GM23338 (cell line): ENCODE measurements around the gene ZNF609. TPM values are rescaled to one million over a fixed set of nuclear protein-coding genes. Genes with fewer than 3 reads are reported as not detected.

ENCODE experiments used
- ATAC-seq: fragments of 200-7000 bp; cut with Tn5 transposase; 3 replicates; pipeline ENCODE4 v1.9.1; 2020
- DNase-seq: peaks from one replicate; pipeline ENCODE4 v3.0.0-alpha.2; 2015; ENCODE audit warnings: low spot score
- H2AFZ ChIP-seq: fragments of 200-600 bp; sonication (generic); 2 replicates; pipeline ENCODE4 v1.8.0; 2016; ENCODE audit warnings: antibody characterized with exemption, mild to moderate bottlenecking, moderate library complexity
- H3F3A ChIP-seq: fragments of 200-600 bp; sonication (generic); replicated peaks from 2 replicates; pipeline ENCODE4 v1.8.0; 2017; ENCODE audit warnings: antibody characterized with exemption, mixed run types, low read depth
- H3K27ac ChIP-seq: fragments of 200-600 bp; sonication (generic); 2 replicates; pipeline ENCODE4 v1.6.1; 2016; ENCODE audit warnings: low read depth
- H3K27me3 ChIP-seq: fragments of 200-600 bp; sonication (generic); 2 replicates; pipeline ENCODE4 v1.8.0; 2016; ENCODE audit warnings: mild to moderate bottlenecking, mixed run types, moderate library complexity; ENCODE audit not compliant: insufficient read depth
- H3K36me3 ChIP-seq: fragments of 200-600 bp; sonication (generic); 2 replicates; pipeline ENCODE4 v1.8.0; 2016; ENCODE audit warnings: mild to moderate bottlenecking; ENCODE audit not compliant: insufficient read depth
- H3K4me1 ChIP-seq: fragments of 200-600 bp; sonication (generic); 2 replicates; pipeline ENCODE4 v1.8.0; 2016; ENCODE audit warnings: mild to moderate bottlenecking, moderate library complexity; ENCODE audit not compliant: insufficient read depth
- H3K4me2 ChIP-seq: fragments of 200-600 bp; sonication (generic); 2 replicates; pipeline ENCODE4 v1.7.1; 2017; ENCODE audit warnings: mixed run types
- H3K4me3 ChIP-seq: fragments of 200-600 bp; sonication (generic); 2 replicates; pipeline ENCODE4 v1.6.1; 2016; ENCODE audit warnings: mixed run types
- H3K79me2 ChIP-seq: fragments of 200-600 bp; sonication (generic); replicated peaks from 2 replicates; pipeline ENCODE4 v1.8.0; 2017; ENCODE audit warnings: mild to moderate bottlenecking; ENCODE audit not compliant: insufficient read depth
- H3K9me2 ChIP-seq: fragments of 200-600 bp; sonication (generic); 2 replicates; pipeline ENCODE4 v1.8.0; 2017; ENCODE audit not compliant: insufficient read depth
- H4K20me1 ChIP-seq: fragments of 200-600 bp; sonication (generic); replicated peaks from 2 replicates; pipeline ENCODE4 v1.8.0; 2017; ENCODE audit warnings: mild to moderate bottlenecking; ENCODE audit not compliant: insufficient read depth
- H3K27ac Mint-ChIP-seq: 2 replicates; pipeline ENCODE4 v1.8.0; 2020; ENCODE audit warnings: inconsistent platforms, mild to moderate bottlenecking, moderate library complexity, mixed read lengths
- H3K27me3 Mint-ChIP-seq: 3 replicates; pipeline ENCODE4 v1.8.0; 2022; ENCODE audit warnings: low read depth, mild to moderate bottlenecking, moderate library complexity, mixed read lengths, inconsistent platforms; ENCODE audit not compliant: insufficient read depth, poor library complexity
- H3K36me3 Mint-ChIP-seq: 3 replicates; pipeline ENCODE4 v1.8.0; 2021; ENCODE audit warnings: low read depth, mild to moderate bottlenecking, inconsistent platforms, moderate library complexity, mixed read lengths
- H3K4me1 Mint-ChIP-seq: 3 replicates; pipeline ENCODE4 v1.8.0; 2020; ENCODE audit warnings: mild to moderate bottlenecking, inconsistent platforms, mixed read lengths
- H3K4me3 Mint-ChIP-seq: 3 replicates; pipeline ENCODE4 v1.8.0; 2021; ENCODE audit warnings: moderate library complexity, mild to moderate bottlenecking, inconsistent platforms, mixed read lengths
- H3K9me3 Mint-ChIP-seq: 3 replicates; pipeline ENCODE4 v1.8.0; 2020; ENCODE audit warnings: moderate library complexity, mild to moderate bottlenecking, inconsistent platforms, mixed read lengths
- CREB1 ChIP-seq: fragments of 250-450 bp; sonication (Bioruptor Pico); IDR thresholded peaks from 2 replicates; pipeline ENCODE4 v1.5.0; 2020; ENCODE audit warnings: low read depth, mild to moderate bottlenecking, moderate library complexity
- EZH2 ChIP-seq: fragments of 200-600 bp; sonication (generic); IDR thresholded peaks from one replicate; pipeline ENCODE4 v1.8.0; 2017; ENCODE audit warnings: antibody characterized with exemption, mild to moderate bottlenecking, low read depth; ENCODE audit not compliant: unreplicated experiment
- JUNB ChIP-seq: IDR thresholded peaks from one replicate; pipeline ENCODE4 v1.6.1; 2016; ENCODE audit warnings: antibody characterized with exemption; ENCODE audit not compliant: unreplicated experiment
- ZNF114 ChIP-seq: fragments of 250-450 bp; sonication (Bioruptor Pico); IDR thresholded peaks from 2 replicates; pipeline ENCODE4 v1.5.0; 2020; ENCODE audit warnings: mild to moderate bottlenecking, moderate library complexity
- polyA plus RNA-seq: library from polyadenylated mRNA; unstranded; fragments of >200 nt; fragmentation: Nextera tagmentation; extraction: Ambion mirVana; gene quantifications from 2 replicates; pipeline ENCODE4 v1.2.1, GENCODE V29; 2016
- total RNA-seq: library from RNA; depleted of rRNA; stranded (reverse); fragments of >200 nt; shearing (Covaris generic); gene quantifications from 2 replicates; pipeline ENCODE4 v1.2.3, GENCODE V29; 2014
- TF ChIP-seq, protein P1 (sequence below): fragments of 250-450 bp; sonication (Bioruptor Pico); IDR thresholded peaks from 2 replicates; pipeline ENCODE4 v1.5.0; 2020; ENCODE audit warnings: mild to moderate bottlenecking, moderate library complexity
- TF ChIP-seq, protein P2 (sequence below), 2 experiments: fragments of 200-600 bp in 1 of 2; sonication (generic) in 1 of 2; conservative IDR thresholded peaks; 2 replicates each; pipeline versions ENCODE4 v1.5.1 to v1.6.1; 2016 to 2017; ENCODE audit warnings: antibody characterized with exemption in 2 of 2, low read depth in 2 of 2, mild to moderate bottlenecking in 2 of 2, moderate library complexity in 1 of 2

Gene ZNF609
- total and polyA plus RNA-seq, 2 experiments from 2014 or later, result 26.4 to 40.2 TPM

DNA sequence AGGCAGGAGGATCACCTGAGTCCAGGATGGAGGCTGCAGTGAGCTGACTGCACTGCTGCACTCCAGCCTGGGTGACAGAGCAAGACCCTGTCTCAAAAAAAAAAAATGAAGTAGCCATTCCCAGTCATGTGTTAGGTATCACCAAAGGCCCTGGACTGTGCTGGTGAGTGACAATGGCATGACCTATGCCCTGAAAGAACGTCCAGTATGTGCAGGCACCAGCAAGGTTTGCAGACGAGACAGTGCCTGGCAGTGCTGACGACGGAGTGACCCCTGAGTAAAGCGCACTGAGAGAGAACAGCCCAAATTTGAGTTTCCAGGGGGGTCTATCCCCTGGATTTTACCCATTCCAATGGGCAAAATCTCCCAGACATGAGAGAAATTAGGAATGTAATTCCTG lies 269.8 kb downstream of the ZNF609 start:
- peaks cover 23% of the 10 kb centered on the region for H3K4me1 Mint-ChIP-seq
- H3K27me3 ChIP-seq, result no peaks in the 10 kb centered on the region
- H3K79me2 ChIP-seq, result peaks cover 39% of the 10 kb centered on the region
- peaks cover 93% of the 10 kb centered on the region for H3K36me3 Mint-ChIP-seq
- no peak overlapping the region for H3K27ac Mint-ChIP-seq
- DNase-seq, result no peak
- H3K9me3 Mint-ChIP-seq, result no peaks in the 10 kb centered on the region; the same call in 1 of the 3 replicates
- peaks cover 22% of the 10 kb centered on the region for H4K20me1 ChIP-seq
- H3K4me3 ChIP-seq, result no peak overlapping the region
- H3K4me1 ChIP-seq, result peaks cover 17% of the 10 kb centered on the region
- no peak overlapping the region for H2AFZ ChIP-seq
- peaks cover 61% of the 10 kb centered on the region for H3F3A ChIP-seq
- H3K4me3 Mint-ChIP-seq, result no peak overlapping the region
- TF ChIP-seq ZNF114 (CRISPR knock-in tag) (no peak), CREB1 (CRISPR knock-in tag) (no peak), JUNB (no peak), EZH2 (no peak)
- TF ChIP-seq, protein P1, sequence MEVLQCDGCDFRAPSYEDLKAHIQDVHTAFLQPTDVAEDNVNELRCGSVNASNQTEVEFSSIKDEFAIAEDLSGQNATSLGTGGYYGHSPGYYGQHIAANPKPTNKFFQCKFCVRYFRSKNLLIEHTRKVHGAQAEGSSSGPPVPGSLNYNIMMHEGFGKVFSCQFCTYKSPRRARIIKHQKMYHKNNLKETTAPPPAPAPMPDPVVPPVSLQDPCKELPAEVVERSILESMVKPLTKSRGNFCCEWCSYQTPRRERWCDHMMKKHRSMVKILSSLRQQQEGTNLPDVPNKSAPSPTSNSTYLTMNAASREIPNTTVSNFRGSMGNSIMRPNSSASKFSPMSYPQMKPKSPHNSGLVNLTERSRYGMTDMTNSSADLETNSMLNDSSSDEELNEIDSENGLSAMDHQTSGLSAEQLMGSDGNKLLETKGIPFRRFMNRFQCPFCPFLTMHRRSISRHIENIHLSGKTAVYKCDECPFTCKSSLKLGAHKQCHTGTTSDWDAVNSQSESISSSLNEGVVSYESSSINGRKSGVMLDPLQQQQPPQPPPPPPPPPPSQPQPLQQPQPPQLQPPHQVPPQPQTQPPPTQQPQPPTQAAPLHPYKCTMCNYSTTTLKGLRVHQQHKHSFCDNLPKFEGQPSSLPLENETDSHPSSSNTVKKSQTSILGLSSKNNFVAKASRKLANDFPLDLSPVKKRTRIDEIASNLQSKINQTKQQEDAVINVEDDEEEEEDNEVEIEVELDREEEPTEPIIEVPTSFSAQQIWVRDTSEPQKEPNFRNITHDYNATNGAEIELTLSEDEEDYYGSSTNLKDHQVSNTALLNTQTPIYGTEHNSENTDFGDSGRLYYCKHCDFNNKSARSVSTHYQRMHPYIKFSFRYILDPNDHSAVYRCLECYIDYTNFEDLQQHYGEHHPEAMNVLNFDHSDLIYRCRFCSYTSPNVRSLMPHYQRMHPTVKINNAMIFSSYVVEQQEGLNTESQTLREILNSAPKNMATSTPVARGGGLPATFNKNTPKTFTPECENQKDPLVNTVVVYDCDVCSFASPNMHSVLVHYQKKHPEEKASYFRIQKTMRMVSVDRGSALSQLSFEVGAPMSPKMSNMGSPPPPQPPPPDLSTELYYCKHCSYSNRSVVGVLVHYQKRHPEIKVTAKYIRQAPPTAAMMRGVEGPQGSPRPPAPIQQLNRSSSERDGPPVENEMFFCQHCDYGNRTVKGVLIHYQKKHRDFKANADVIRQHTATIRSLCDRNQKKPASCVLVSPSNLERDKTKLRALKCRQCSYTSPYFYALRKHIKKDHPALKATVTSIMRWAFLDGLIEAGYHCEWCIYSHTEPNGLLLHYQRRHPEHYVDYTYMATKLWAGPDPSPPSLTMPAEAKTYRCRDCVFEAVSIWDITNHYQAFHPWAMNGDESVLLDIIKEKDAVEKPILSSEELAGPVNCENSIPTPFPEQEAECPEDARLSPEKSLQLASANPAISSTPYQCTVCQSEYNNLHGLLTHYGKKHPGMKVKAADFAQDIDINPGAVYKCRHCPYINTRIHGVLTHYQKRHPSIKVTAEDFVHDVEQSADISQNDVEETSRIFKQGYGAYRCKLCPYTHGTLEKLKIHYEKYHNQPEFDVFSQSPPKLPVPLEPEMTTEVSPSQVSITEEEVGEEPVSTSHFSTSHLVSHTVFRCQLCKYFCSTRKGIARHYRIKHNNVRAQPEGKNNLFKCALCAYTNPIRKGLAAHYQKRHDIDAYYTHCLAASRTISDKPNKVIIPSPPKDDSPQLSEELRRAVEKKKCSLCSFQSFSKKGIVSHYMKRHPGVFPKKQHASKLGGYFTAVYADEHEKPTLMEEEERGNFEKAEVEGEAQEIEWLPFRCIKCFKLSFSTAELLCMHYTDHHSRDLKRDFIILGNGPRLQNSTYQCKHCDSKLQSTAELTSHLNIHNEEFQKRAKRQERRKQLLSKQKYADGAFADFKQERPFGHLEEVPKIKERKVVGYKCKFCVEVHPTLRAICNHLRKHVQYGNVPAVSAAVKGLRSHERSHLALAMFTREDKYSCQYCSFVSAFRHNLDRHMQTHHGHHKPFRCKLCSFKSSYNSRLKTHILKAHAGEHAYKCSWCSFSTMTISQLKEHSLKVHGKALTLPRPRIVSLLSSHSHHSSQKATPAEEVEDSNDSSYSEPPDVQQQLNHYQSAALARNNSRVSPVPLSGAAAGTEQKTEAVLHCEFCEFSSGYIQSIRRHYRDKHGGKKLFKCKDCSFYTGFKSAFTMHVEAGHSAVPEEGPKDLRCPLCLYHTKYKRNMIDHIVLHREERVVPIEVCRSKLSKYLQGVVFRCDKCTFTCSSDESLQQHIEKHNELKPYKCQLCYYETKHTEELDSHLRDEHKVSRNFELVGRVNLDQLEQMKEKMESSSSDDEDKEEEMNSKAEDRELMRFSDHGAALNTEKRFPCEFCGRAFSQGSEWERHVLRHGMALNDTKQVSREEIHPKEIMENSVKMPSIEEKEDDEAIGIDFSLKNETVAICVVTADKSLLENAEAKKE (CRISPR knock-in tag), result no peak
- TF ChIP-seq, protein P2, sequence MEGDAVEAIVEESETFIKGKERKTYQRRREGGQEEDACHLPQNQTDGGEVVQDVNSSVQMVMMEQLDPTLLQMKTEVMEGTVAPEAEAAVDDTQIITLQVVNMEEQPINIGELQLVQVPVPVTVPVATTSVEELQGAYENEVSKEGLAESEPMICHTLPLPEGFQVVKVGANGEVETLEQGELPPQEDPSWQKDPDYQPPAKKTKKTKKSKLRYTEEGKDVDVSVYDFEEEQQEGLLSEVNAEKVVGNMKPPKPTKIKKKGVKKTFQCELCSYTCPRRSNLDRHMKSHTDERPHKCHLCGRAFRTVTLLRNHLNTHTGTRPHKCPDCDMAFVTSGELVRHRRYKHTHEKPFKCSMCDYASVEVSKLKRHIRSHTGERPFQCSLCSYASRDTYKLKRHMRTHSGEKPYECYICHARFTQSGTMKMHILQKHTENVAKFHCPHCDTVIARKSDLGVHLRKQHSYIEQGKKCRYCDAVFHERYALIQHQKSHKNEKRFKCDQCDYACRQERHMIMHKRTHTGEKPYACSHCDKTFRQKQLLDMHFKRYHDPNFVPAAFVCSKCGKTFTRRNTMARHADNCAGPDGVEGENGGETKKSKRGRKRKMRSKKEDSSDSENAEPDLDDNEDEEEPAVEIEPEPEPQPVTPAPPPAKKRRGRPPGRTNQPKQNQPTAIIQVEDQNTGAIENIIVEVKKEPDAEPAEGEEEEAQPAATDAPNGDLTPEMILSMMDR (conservative IDR thresholded peaks at IDR 0.05; ENCODE audit: low read depth in 2 of 2), result no peak
- H3K27me3 Mint-ChIP-seq, result peaks cover 23% of the 10 kb centered on the region
- no peak for ATAC-seq
- peaks cover 51% of the 10 kb centered on the region for H3K36me3 ChIP-seq
- H3K9me2 ChIP-seq, result no peaks in the 10 kb centered on the region
- peak overlapping the region; percentile 76; the same call in 1 of the 2 replicates for H3K27ac ChIP-seq
- no peak overlapping the region for H3K4me2 ChIP-seq
